ENCODE data around the gene XIRP2. TPM values are rescaled to one million over a fixed set of nuclear protein-coding genes. Genes with fewer than 3 reads are reported as not detected.
A peak's percentile ranks its signal among the peaks of the same experiment; 100 is the strongest.

Gene XIRP2
- total RNA-seq, 4 donors from 2014 or later: 266 to 3,644 (median 977) TPM

- peaks cover 32 to 38% of the 10 kb centered on the region in 2 donors for H3K4me1 ChIP-seq
- no peaks in the 10 kb centered on the region for H3K27me3 ChIP-seq
- DNase-seq: no peak
- no peak for TF ChIP-seq POLR2A (IDR thresholded peaks at IDR 0.05)
- no peak for TF ChIP-seq CTCF (IDR thresholded peaks at IDR 0.05 in 4 of 5, conservative IDR thresholded peaks at IDR 0.05 in 1 of 5)
- no peaks in the 10 kb centered on the region for H3K9me3 ChIP-seq
- ATAC-seq: peak; percentile 31 to 57
- H3K27ac ChIP-seq: peak overlapping the region; percentile 72 to 86 (median 80)
- in situ Hi-C loops (cut with MboI; ENCODE audit: low sequenced_read_pairs in 4 of 4) (loop anchor here in 1 of 4 donors (10.0 kb wide), 2 partner anchors 85 to 675 kb away; no protein-coding TSS in a partner anchor), intact Hi-C loops (cut with DNase I; ENCODE audit: low total_unique reads) (loop anchor here (5.0 to 10.0 kb wide), 3 partner anchors 152 to 675 kb away; no protein-coding TSS in a partner anchor)
- peaks cover 0 to 11% of the 10 kb centered on the region in 2 donors for H3K36me3 ChIP-seq
- peak overlapping the region in 1 of 4 donors; percentile 26 for H3K4me3 ChIP-seq
Observed at GRCh38 chr2:167209784-167210183, 321.5 kb downstream of the XIRP2 start.

- no peak for TF ChIP-seq POLR2A (IDR thresholded peaks at IDR 0.05)
- peak; percentile 70 to 81 (median 75) for TF ChIP-seq CTCF (IDR thresholded peaks at IDR 0.05 in 4 of 5, conservative IDR thresholded peaks at IDR 0.05 in 1 of 5)
- Histone ChIP-seq H3K4me1 (peaks cover 19 to 27% of the 10 kb centered on the region in 2 donors), H3K9me3 (no peaks in the 10 kb centered on the region), H3K27me3 (no peaks in the 10 kb centered on the region), H3K27ac (peak overlapping the region; percentile 72 to 86 (median 80)), H3K36me3 (peaks cover 0 to 11% of the 10 kb centered on the region in 2 donors), H3K4me3 (no peak overlapping the region)
- intact Hi-C loops (cut with DNase I; ENCODE audit: low total_unique reads) (loop anchor here (5.0 to 10.0 kb wide), 3 partner anchors 155 to 677 kb away; no protein-coding TSS in a partner anchor), in situ Hi-C loops (cut with MboI; ENCODE audit: low sequenced_read_pairs in 4 of 4) (loop anchor here in 1 of 4 donors (10.0 kb wide), 2 partner anchors 87 to 677 kb away; no protein-coding TSS in a partner anchor)
- ATAC-seq (peak; percentile 70 to 73), DNase-seq (peak in 1 of 2 donors; percentile 39)
Observed at GRCh38 chr2:167212014-167212648, 323.9 kb downstream of the XIRP2 start.

- Histone ChIP-seq H3K27me3 (no peaks in the 10 kb centered on the region), H3K27ac (peak overlapping the region in 2 of 4 donors; percentile 38 to 86), H3K36me3 (peaks cover 0 to 28% of the 10 kb centered on the region in 2 donors), H3K4me1 (peaks cover 3 to 6% of the 10 kb centered on the region in 2 donors), H3K4me3 (no peak overlapping the region), H3K9me3 (no peaks in the 10 kb centered on the region)
- intact Hi-C loops (cut with DNase I; ENCODE audit: low total_unique reads): loop anchor here (10.0 kb wide), 1 partner anchor 681 kb away; no protein-coding TSS in a partner anchor
- in situ Hi-C loops (cut with MboI; ENCODE audit: low sequenced_read_pairs in 4 of 4): loop anchor here in 1 of 4 donors (10.0 kb wide), 2 partner anchors 91 to 681 kb away; no protein-coding TSS in a partner anchor
- TF ChIP-seq CTCF (IDR thresholded peaks at IDR 0.05 in 4 of 5, conservative IDR thresholded peaks at IDR 0.05 in 1 of 5): no peak
- no peak for TF ChIP-seq POLR2A (IDR thresholded peaks at IDR 0.05)
- ATAC-seq: no peak
- DNase-seq: no peak
Observed at GRCh38 chr2:167215595-167215994, 327.3 kb downstream of the XIRP2 start.

GRCh38 chr2:167237478-167237877, 349.2 kb downstream of the XIRP2 start:
- intact Hi-C loops (cut with DNase I; ENCODE audit: low total_unique reads): no loop called here
- Histone ChIP-seq H3K27ac (peak overlapping the region in 2 of 4 donors; percentile 6 to 80), H3K36me3 (peaks cover 3 to 27% of the 10 kb centered on the region in 2 donors), H3K27me3 (no peaks in the 10 kb centered on the region), H3K9me3 (no peaks in the 10 kb centered on the region), H3K4me1 (peaks cover 0 to 8% of the 10 kb centered on the region in 2 donors), H3K4me3 (no peak overlapping the region)
- ATAC-seq (no peak), DNase-seq (no peak)
- TF ChIP-seq POLR2A (IDR thresholded peaks at IDR 0.05) (no peak), CTCF (IDR thresholded peaks at IDR 0.05 in 4 of 5, conservative IDR thresholded peaks at IDR 0.05 in 1 of 5) (no peak)
- in situ Hi-C loops (cut with MboI; ENCODE audit: low sequenced_read_pairs in 4 of 4): loop anchor here in 1 of 4 donors (25.0 kb wide), 1 partner anchor 700 kb away; no protein-coding TSS in a partner anchor
